Testis (tissue), 2 donors: ENCODE data around the gene PSMA7.

Experiments used
- CTCF ChIP-seq, 3 experiments: fragments of 450-650 bp in 2 of 3; fragments of 200-600 bp in 1 of 3; sonication (generic) in 1 of 3; IDR thresholded peaks; one replicate each; pipeline ENCODE4 v1.5.1; 2016 to 2019; ENCODE audit warnings: antibody characterized with exemption in 3 of 3, mild to moderate bottlenecking in 2 of 3, moderate library complexity in 1 of 3
- POLR2A ChIP-seq: fragments of 450-650 bp; IDR thresholded peaks from one replicate; pipeline ENCODE4 v1.6.1; 2017; ENCODE audit warnings: antibody characterized with exemption, mild to moderate bottlenecking, moderate library complexity

GRCh38 chr20:62164879-62165761, 21.9 kb upstream of the PSMA7 start:
- no peak for TF ChIP-seq POLR2A
- no peak for TF ChIP-seq CTCF (IDR thresholded peaks at IDR 0.05)
